SK-N-SH (cell line): ENCODE results near the gene PPP1R1B. TPM values are rescaled to one million over a fixed set of nuclear protein-coding genes. Genes with fewer than 3 reads are reported as not detected.

Source experiments
- CTCF ChIA-PET: fragments of 300-600, 350-600 bp; formaldehyde crosslinking; extraction: SDS; loops from one replicate; lab custom pipeline; 2021; lab: Yijun Ruan, JAX
- POLR2A ChIA-PET: fragments of 350-600 bp; sonication (Branson Sonifier 250); formaldehyde crosslinking; extraction: SDS; loops from one replicate; lab custom pipeline; 2020; ENCODE audit warnings: antibody characterized with exemption, inconsistent platforms; lab: Yijun Ruan, JAX
- DNase-seq: peaks from one replicate; pipeline ENCODE4 v3.0.0; 2012
- H2AFZ ChIP-seq: fragments of 200-600 bp; sonication (generic); 2 replicates; pipeline ENCODE4 v1.8.1; 2016; ENCODE audit warnings: antibody characterized with exemption, mild to moderate bottlenecking, low read depth
- H3F3A ChIP-seq: fragments of 200-600 bp; sonication (generic); replicated peaks from 2 replicates; pipeline ENCODE3; 2016; ENCODE audit warnings: antibody characterized with exemption, mild to moderate bottlenecking; ENCODE audit not compliant: insufficient read depth
- H3K27ac ChIP-seq, 2 experiments: fragments of 200-500 bp in 1 of 2; fragments of 200-600 bp in 1 of 2; sonication (Bioruptor generic) in 1 of 2; sonication (generic), shearing (Covaris generic) in 1 of 2; 2 replicates each; pipeline versions ENCODE4 v1.5.1 to v1.6.1; 2014 to 2016; ENCODE audit warnings: low read depth in 2 of 2, inconsistent platforms in 1 of 2, low read length in 1 of 2, mild to moderate bottlenecking in 1 of 2, mixed read lengths in 1 of 2
- H3K27me3 ChIP-seq: fragments of 200-600 bp; sonication (generic), shearing (Covaris generic); 2 replicates; pipeline ENCODE4 v1.6.1; 2016; ENCODE audit warnings: mixed run types; ENCODE audit not compliant: insufficient read depth
- H3K36me3 ChIP-seq, 2 experiments: fragments of 200-500 bp in 1 of 2; fragments of 200-600 bp in 1 of 2; sonication (Bioruptor generic) in 1 of 2; sonication (generic) in 1 of 2; replicated peaks in 1 of 2; 2 replicates each; pipeline versions ENCODE3 to v1.5.1; 2014 to 2016; ENCODE audit warnings: low read length in 1 of 2, mild to moderate bottlenecking in 1 of 2; ENCODE audit not compliant: insufficient read depth in 2 of 2, control insufficient read depth in 1 of 2
- H3K4me1 ChIP-seq, 2 experiments: fragments of 200-500 bp in 1 of 2; fragments of 200-600 bp in 1 of 2; sonication (Bioruptor generic) in 1 of 2; sonication (generic), shearing (Covaris generic) in 1 of 2; 2 replicates each; pipeline versions ENCODE4 v1.5.1 to v1.6.1; 2014 to 2016; ENCODE audit warnings: low read depth in 1 of 2, low read length in 1 of 2, mixed run types in 1 of 2; ENCODE audit not compliant: insufficient read depth in 2 of 2, control insufficient read depth in 1 of 2
- H3K4me2 ChIP-seq: fragments of 200-600 bp; sonication (generic), shearing (Covaris generic); 2 replicates; pipeline ENCODE4 v1.6.1; 2017; ENCODE audit warnings: mixed run types
- H3K4me3 ChIP-seq, 2 experiments: fragments of 200-500 bp in 1 of 2; fragments of 200-600 bp in 1 of 2; sonication (Bioruptor generic) in 1 of 2; sonication (generic), shearing (Covaris generic) in 1 of 2; 2 replicates each; pipeline versions ENCODE4 v1.5.1 to v1.8.1; 2014 to 2016; ENCODE audit warnings: low read depth in 2 of 2, inconsistent platforms in 1 of 2, low read length in 1 of 2, mild to moderate bottlenecking in 1 of 2, mixed read lengths in 1 of 2, moderate library complexity in 1 of 2
- H3K79me2 ChIP-seq: fragments of 200-600 bp; sonication (generic); 2 replicates; pipeline ENCODE4 v1.8.1; 2017; ENCODE audit warnings: mild to moderate bottlenecking; ENCODE audit not compliant: insufficient read depth
- H3K9ac ChIP-seq: fragments of 200-600 bp; sonication (generic); 2 replicates; pipeline ENCODE4 v1.6.1; 2017; ENCODE audit warnings: mixed run types
- H3K9me2 ChIP-seq: fragments of 200-600 bp; sonication (generic); 2 replicates; pipeline ENCODE4 v1.6.1; 2017; ENCODE audit warnings: mixed run types
- H3K9me3 ChIP-seq: fragments of 200-600 bp; sonication (generic); 2 replicates; pipeline ENCODE4 v1.6.1; 2017; ENCODE audit warnings: mixed run types, mild to moderate bottlenecking, moderate library complexity
- H4K20me1 ChIP-seq: fragments of 200-600 bp; sonication (generic); 2 replicates; pipeline ENCODE4 v1.6.1; 2017; ENCODE audit warnings: mild to moderate bottlenecking, mixed run types; ENCODE audit not compliant: insufficient read depth
- EZH2phosphoT487 ChIP-seq: fragments of 200-600 bp; sonication (generic); IDR thresholded peaks from 2 replicates; pipeline ENCODE4 v1.6.1; 2017; ENCODE audit warnings: low read depth, mixed run types, mild to moderate bottlenecking, antibody characterized with exemption, moderate library complexity, borderline replicate concordance
- FOSL2 ChIP-seq: IDR thresholded peaks from 2 replicates; pipeline ENCODE4 v1.4.0; 2012; ENCODE audit warnings: low read depth, mild to moderate bottlenecking, moderate library complexity, borderline replicate concordance
- FOXJ3 ChIP-seq: sonication (generic); formaldehyde crosslinking; IDR thresholded peaks from 2 replicates; pipeline ENCODE4 v1.5.1; 2020; ENCODE audit warnings: mild to moderate bottlenecking, missing genetic modification reagents
- FOXM1 ChIP-seq: IDR thresholded peaks from 2 replicates; pipeline ENCODE4 v1.4.0; 2012; ENCODE audit warnings: low read depth, mild to moderate bottlenecking
- GABPA ChIP-seq: IDR thresholded peaks from 2 replicates; pipeline ENCODE4 v1.4.0; 2012; ENCODE audit warnings: low read depth, mild to moderate bottlenecking
- GATA2 ChIP-seq: sonication (generic); formaldehyde crosslinking; IDR thresholded peaks from 2 replicates; pipeline ENCODE4 v1.5.0; 2020; ENCODE audit warnings: mild to moderate bottlenecking, missing genetic modification reagents
- JUND ChIP-seq: IDR thresholded peaks from 2 replicates; pipeline ENCODE4 v1.4.0; 2012
- NRF1 ChIP-seq: IDR thresholded peaks from 2 replicates; pipeline ENCODE4 v1.6.1; 2012; ENCODE audit warnings: low read depth, mild to moderate bottlenecking, low read length
- RAD21 ChIP-seq: IDR thresholded peaks from 2 replicates; pipeline ENCODE4 v1.6.1; 2012; ENCODE audit warnings: mild to moderate bottlenecking, low read length
- RCOR1 ChIP-seq: fragments of 150-350 bp; IDR thresholded peaks from 2 replicates; pipeline ENCODE4 v1.6.1; 2017; ENCODE audit warnings: antibody characterized with exemption, low read length
- TAF1 ChIP-seq: IDR thresholded peaks from 2 replicates; pipeline ENCODE4 v1.6.1; 2012; ENCODE audit warnings: low read depth, mild to moderate bottlenecking, low read length, moderate library complexity, borderline replicate concordance
- TCF12 ChIP-seq: IDR thresholded peaks from 2 replicates; pipeline ENCODE4 v1.4.0; 2012
- TEAD4 ChIP-seq: IDR thresholded peaks from 2 replicates; pipeline ENCODE4 v1.4.0; 2012; ENCODE audit warnings: mild to moderate bottlenecking, borderline replicate concordance; ENCODE audit not compliant: insufficient read depth
- WGBS: methylation state at CpG from one replicate; pipeline ENCODE4 v1.1.6; 2017; ENCODE audit warnings: low lambda C conversion rate; 5-methylcytosine and 5-hydroxymethylcytosine counted together
- polyA plus RNA-seq, 3 experiments: library from polyadenylated mRNA; depleted of rRNA; stranded (reverse); fragments of >200 nt; gene quantifications; 2 replicates each; pipeline ENCODE4 v1.2.3, GENCODE V29; 2012
- TF ChIP-seq, protein P1 (sequence below): IDR thresholded peaks from 2 replicates; pipeline ENCODE4 v1.4.0; 2012; ENCODE audit warnings: low read depth, borderline replicate concordance
- TF ChIP-seq, protein P2 (sequence below): IDR thresholded peaks from 2 replicates; pipeline ENCODE4 v1.4.0; 2012; ENCODE audit warnings: low read depth, borderline replicate concordance
- TF ChIP-seq, protein P3 (sequence below): fragments of 150-350 bp; IDR thresholded peaks from 2 replicates; pipeline ENCODE4 v1.6.1; 2017; ENCODE audit warnings: antibody characterized with exemption, low read length, low read depth, borderline replicate concordance
- TF ChIP-seq, protein P4 (sequence below): IDR thresholded peaks from 2 replicates; pipeline ENCODE4 v1.6.1; 2012; ENCODE audit warnings: mild to moderate bottlenecking, low read depth, low read length, moderate library complexity
- TF ChIP-seq, protein P5 (sequence below): IDR thresholded peaks from 2 replicates; pipeline ENCODE4 v1.4.0; 2012; ENCODE audit warnings: low read depth

PPP1R1B gene
- polyA plus RNA-seq, 1 of the 3 experiments (the other 2 are of a cell fraction) = 0.07 TPM

DNA sequence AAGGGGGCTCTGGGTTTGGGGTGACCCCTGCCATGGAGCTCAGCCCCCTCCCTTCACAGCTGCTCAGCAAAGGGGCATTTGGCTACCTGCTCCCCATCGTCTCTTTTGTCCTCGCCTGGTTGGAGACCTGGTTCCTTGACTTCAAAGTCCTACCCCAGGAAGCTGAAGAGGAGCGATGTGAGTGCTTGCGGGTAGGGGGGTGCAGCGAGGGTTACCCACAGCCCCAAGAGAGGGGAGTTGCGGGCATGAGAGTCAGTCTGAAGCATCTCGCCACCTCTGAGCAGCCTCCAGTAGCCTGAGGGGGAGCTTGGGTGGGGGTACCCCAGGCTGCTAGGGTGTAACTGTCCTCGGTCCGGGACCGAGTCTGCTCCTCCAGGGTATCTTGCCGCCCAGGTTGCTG is 31.6 kb downstream of the PPP1R1B start:
- ChIA-PET POLR2A (no interaction called here), CTCF (interaction anchor here (1.0 to 2.5 kb wide), 3 partner anchors 10 to 37 kb away, joined by 4 to 9 read pairs (median 4); partner anchors contain the start of gene PNMT)
- Histone ChIP-seq H3K9me3 (no peaks in the 10 kb centered on the region), H3K4me2 (no peak overlapping the region), H3K4me1 (no peaks in the 10 kb centered on the region; a peak in 1 of 4 replicates), H3K9me2 (no peaks in the 10 kb centered on the region), H3K4me3 (no peak overlapping the region), H4K20me1 (peaks cover 7% of the 10 kb centered on the region; the same call in 1 of the 2 replicates), H3K27me3 (no peaks in the 10 kb centered on the region), H3K27ac (no peak overlapping the region; a peak in 1 of 4 replicates), H3K9ac (no peak overlapping the region), H3K36me3 (peaks cover 0 to 40% of the 10 kb centered on the region in 2 experiments), H3K79me2 (no peaks in the 10 kb centered on the region), H2AFZ (no peak overlapping the region), H3F3A (no peaks in the 10 kb centered on the region)
- no peak for TF ChIP-seq RAD21
- TF ChIP-seq FOXM1 = no peak
- TF ChIP-seq JUND = no peak
- TF ChIP-seq NRF1 = no peak
- TF ChIP-seq TEAD4 = no peak
- TF ChIP-seq, protein P1, sequence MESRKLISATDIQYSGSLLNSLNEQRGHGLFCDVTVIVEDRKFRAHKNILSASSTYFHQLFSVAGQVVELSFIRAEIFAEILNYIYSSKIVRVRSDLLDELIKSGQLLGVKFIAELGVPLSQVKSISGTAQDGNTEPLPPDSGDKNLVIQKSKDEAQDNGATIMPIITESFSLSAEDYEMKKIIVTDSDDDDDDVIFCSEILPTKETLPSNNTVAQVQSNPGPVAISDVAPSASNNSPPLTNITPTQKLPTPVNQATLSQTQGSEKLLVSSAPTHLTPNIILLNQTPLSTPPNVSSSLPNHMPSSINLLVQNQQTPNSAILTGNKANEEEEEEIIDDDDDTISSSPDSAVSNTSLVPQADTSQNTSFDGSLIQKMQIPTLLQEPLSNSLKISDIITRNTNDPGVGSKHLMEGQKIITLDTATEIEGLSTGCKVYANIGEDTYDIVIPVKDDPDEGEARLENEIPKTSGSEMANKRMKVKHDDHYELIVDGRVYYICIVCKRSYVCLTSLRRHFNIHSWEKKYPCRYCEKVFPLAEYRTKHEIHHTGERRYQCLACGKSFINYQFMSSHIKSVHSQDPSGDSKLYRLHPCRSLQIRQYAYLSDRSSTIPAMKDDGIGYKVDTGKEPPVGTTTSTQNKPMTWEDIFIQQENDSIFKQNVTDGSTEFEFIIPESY = no peak
- 98% methylated on average over 11 of the region's 11 CpGs for WGBS
- DNase-seq = no peak

DNA sequence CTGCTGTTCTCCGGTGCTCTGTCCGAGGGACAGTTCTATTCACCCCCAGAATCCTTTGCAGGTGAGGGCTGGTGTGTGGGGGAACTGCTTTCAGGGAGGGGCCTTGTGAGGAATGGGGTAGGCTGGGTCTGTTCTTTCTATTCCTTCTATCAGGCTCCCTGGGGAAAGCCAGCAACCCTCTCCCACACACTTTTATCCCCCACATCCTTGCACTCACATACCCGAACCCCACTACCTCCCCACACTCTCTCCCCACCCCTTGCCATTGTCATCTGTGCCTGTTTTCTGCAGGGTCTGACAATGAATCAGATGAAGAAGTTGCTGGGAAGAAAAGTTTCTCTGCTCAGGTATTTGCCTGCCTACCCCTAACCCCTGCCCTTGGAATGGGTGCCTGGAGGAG is 32.0 kb downstream of the PPP1R1B start:
- no peak for DNase-seq
- no peaks in the 10 kb centered on the region for H3K9me2 ChIP-seq
- POLR2A ChIA-PET = no interaction called here
- no peak overlapping the region for H3K27ac ChIP-seq
- H4K20me1 ChIP-seq = peaks cover 7% of the 10 kb centered on the region; the same call in 1 of the 2 replicates
- peaks cover 0 to 40% of the 10 kb centered on the region in 2 experiments for H3K36me3 ChIP-seq
- no peak overlapping the region for H3K4me2 ChIP-seq
- no peaks in the 10 kb centered on the region for H3K27me3 ChIP-seq
- H3K9ac ChIP-seq = no peak overlapping the region
- H3K9me3 ChIP-seq = no peaks in the 10 kb centered on the region
- 97% methylated on average over 3 of the region's 3 CpGs for WGBS
- H3K79me2 ChIP-seq = no peaks in the 10 kb centered on the region
- CTCF ChIA-PET = interaction anchor here (1.0 to 2.5 kb wide), 3 partner anchors 10 to 37 kb away, joined by 4 to 9 read pairs (median 4); partner anchors contain the start of gene PNMT
- H2AFZ ChIP-seq = no peak overlapping the region
- H3K4me1 ChIP-seq = no peaks in the 10 kb centered on the region; a peak in 1 of 4 replicates
- H3K4me3 ChIP-seq = no peak overlapping the region
- no peaks in the 10 kb centered on the region for H3F3A ChIP-seq
- TF ChIP-seq, protein P2, sequence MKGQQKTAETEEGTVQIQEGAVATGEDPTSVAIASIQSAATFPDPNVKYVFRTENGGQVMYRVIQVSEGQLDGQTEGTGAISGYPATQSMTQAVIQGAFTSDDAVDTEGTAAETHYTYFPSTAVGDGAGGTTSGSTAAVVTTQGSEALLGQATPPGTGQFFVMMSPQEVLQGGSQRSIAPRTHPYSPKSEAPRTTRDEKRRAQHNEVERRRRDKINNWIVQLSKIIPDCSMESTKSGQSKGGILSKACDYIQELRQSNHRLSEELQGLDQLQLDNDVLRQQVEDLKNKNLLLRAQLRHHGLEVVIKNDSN = no peak
- no peak for TF ChIP-seq RCOR1
- no peak for TF ChIP-seq TAF1
- no peak for TF ChIP-seq JUND
- TF ChIP-seq, protein P3, sequence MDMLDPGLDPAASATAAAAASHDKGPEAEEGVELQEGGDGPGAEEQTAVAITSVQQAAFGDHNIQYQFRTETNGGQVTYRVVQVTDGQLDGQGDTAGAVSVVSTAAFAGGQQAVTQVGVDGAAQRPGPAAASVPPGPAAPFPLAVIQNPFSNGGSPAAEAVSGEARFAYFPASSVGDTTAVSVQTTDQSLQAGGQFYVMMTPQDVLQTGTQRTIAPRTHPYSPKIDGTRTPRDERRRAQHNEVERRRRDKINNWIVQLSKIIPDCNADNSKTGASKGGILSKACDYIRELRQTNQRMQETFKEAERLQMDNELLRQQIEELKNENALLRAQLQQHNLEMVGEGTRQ = no peak
- TF ChIP-seq GABPA = no peak
- TF ChIP-seq, protein P4, sequence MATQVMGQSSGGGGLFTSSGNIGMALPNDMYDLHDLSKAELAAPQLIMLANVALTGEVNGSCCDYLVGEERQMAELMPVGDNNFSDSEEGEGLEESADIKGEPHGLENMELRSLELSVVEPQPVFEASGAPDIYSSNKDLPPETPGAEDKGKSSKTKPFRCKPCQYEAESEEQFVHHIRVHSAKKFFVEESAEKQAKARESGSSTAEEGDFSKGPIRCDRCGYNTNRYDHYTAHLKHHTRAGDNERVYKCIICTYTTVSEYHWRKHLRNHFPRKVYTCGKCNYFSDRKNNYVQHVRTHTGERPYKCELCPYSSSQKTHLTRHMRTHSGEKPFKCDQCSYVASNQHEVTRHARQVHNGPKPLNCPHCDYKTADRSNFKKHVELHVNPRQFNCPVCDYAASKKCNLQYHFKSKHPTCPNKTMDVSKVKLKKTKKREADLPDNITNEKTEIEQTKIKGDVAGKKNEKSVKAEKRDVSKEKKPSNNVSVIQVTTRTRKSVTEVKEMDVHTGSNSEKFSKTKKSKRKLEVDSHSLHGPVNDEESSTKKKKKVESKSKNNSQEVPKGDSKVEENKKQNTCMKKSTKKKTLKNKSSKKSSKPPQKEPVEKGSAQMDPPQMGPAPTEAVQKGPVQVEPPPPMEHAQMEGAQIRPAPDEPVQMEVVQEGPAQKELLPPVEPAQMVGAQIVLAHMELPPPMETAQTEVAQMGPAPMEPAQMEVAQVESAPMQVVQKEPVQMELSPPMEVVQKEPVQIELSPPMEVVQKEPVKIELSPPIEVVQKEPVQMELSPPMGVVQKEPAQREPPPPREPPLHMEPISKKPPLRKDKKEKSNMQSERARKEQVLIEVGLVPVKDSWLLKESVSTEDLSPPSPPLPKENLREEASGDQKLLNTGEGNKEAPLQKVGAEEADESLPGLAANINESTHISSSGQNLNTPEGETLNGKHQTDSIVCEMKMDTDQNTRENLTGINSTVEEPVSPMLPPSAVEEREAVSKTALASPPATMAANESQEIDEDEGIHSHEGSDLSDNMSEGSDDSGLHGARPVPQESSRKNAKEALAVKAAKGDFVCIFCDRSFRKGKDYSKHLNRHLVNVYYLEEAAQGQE = no peak
- TF ChIP-seq, protein P1 = no peak
- no peak for TF ChIP-seq FOSL2
- TF ChIP-seq, protein P5, sequence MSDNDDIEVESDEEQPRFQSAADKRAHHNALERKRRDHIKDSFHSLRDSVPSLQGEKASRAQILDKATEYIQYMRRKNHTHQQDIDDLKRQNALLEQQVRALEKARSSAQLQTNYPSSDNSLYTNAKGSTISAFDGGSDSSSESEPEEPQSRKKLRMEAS = no peak
- no peak for TF ChIP-seq EZH2phosphoT487
- no peak for TF ChIP-seq TCF12
- no peak for TF ChIP-seq FOXJ3 (CRISPR knock-in tag)
- TF ChIP-seq GATA2 (CRISPR knock-in tag) = no peak
- TF ChIP-seq FOXM1 = no peak
